NOMO-1 treated with DMSO at 0.1 percent for 48 hours (cell line): ENCODE results near the gene PDE3A.
A peak's percentile ranks its signal among the peaks of the same experiment; 100 is the strongest.
"Not testable (repeated sequence)": the region's sequence is repeated elsewhere in the genome, so short reads cannot be mapped to it uniquely, and the experiment has no call there.

Source experiments
- DNase-seq: peaks from one replicate; lab custom pipeline; 2025; ENCODE audit not compliant: unreplicated experiment; lab: John Stamatoyannopoulos, UW

The PDE3A gene

DNA sequence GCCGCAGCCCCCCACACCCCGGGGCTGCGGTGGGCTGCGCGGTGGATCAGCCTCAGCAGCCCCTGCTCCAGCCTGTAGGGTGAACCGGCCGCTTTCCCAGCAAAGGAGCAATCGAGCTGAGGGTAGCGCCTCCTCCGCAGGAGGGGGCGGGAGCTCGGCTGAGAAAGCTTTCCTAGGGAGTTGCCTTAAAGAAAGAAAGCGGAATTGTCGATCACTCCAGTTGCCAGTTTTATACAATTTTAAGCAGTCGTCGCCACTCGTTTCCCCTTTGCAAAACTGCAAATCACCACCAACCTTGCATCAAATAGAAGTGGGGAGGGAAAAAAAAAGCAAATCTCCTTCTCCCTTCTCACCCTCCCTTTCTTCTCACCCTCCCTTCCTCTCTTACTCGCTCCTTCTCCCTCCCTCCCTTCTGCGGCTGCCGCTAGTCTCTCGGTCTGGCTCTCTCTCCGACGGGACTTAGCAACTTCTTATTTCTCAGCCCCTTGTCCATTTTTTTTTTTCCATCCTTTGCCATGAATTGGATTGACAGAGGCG lies at the start of gene PDE3A:
Gene PDE3A, plus strand, starts transcription at position 424 of the 537 bp plus-strand sequence. CDS start 748 bp downstream, outside the sequence.
- peak; percentile 69 for DNase-seq

DNA sequence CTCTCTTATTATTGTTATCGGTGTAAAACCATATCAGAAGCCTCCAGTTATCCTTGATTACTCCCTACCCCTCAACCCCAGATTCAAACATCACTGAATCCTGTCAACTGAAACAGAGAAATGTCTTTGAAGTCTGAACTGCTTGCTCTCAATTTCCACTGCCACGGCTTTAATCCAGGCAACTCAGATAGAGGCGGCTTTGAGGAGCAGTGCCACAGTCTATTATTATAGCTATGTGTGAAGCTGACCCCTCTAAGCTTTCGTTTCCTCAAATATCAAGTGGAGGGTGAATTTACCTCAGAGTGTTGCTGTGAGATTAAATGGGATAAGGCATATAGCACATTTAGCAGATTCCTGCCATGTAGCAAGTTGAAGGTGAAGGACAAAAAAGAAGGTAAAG lies 49.0 kb upstream of the PDE3A start:
- DNase-seq = no peak

DNA sequence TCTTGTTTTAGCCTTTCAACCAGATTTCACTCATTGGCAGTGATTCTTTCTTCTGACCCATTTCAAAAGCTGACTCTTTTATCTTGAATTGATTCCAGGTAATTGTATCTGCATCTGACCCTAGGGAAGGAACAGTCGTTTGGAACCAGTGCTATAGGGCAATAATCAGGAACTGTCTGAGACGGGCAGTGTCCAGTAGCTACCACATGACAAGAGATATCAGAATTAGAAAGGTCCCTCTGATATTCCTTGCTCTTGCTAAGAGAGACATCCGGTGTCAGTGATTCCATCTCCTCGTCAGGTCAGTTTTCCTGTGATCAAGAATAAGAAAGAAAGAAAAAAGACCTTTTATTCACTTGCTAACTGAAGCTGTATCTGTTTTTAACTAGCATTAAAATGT lies 47.8 kb upstream of the PDE3A start:
- DNase-seq = no peak

GRCh38 chr12:20330826-20331505 lies 37.4 kb upstream of the PDE3A start:
- DNase-seq = not testable (repeated sequence)

DNA sequence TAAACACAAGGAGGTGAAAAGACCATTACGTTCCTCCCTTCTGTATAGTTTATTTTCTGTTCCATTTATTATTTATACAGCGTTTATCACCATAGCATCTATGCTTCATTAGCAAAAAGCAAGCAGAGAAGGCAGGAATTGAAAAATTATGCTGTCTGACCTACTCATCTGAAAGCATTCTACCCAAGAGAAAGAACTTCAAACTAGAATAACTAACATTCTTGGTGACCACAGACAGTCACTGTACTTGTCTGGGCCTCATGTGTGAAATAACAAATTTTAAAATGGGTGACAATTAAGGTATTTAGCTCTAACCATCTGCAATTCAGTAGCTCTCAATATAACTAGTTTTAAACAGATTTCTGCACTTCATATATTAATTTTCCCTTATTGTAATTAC lies 29.3 kb upstream of the PDE3A start:
- DNase-seq = no peak

DNA sequence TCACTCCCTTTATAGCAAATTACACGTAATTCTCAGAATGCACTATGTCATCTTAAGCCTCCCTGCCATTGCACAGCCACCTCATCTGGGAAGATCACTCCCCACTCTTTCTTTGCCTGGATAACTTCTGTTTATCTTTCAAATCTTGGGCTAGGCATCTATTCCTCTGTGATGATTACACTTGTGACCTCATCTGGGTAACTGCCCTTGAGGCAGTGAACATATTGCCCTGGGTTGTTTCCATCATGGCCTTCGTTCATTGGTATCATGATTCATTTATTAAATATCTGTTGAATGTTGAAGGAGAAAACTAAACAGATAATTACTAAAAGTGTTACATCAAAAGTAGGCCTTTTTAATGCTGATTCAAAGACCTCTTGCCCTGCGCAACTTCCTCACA lies 26.2 kb upstream of the PDE3A start:
- no peak for DNase-seq

GRCh38 chr12:20345866-20346265 lies 22.5 kb upstream of the PDE3A start:
- no peak for DNase-seq

DNA sequence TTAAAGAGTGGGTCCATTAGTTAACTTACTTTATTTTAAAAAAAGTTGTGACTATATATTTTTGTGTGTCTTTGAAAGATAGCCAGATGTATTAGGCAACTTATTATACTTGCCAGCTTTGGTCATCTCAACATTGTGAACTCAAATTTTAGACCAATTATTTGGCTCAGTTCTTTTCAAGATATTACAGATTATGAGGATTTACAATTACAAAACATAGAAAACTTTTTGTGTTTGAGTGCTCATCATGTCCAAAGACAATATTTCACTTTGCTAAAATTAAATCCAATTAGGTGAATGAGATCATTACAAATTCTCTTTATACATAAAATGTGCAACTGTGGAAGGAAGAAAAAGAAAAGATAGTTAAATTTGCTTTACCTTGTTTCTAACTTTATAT lies 18.3 kb upstream of the PDE3A start:
- DNase-seq = no peak

GRCh38 chr12:20350495-20350894 lies 17.8 kb upstream of the PDE3A start:
- no peak for DNase-seq

DNA sequence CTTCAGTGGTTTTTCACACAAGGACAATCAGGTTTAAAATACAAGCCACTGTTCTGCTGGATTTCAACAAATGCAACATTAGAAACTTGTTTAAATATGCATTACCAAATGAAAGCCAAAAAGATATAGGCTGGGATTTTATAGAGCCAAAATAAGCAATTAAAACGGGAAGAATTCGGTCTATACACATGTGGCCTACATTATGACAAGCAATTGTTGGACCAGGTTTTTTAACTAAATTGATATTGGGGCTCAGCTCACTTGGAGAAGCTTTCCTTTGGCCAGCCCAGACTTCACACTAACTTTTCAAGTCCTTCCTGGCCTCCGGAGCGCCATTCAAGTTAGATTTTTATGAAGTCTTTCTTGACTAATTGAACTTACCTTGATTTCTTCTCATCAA lies 16.9 kb upstream of the PDE3A start:
- DNase-seq = no peak

DNA sequence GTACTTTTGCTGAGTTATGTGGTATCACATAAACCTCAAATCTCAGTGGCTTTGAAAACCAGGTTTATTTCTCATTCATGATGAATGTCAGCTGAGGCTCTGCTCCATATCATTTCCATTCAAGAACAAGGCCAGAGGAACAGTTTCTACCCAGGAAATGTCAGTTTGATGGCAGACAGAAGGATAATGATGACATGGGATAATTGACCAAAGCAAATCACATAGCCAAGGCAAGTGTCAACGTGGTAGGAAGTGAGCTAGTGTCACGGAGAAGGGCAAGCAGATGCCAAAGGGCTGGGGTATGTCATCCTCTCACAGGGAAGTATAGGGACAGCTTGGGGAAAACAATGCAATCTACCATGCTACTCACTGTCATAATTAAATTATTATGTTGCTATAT lies 12.3 kb upstream of the PDE3A start:
- no peak for DNase-seq

DNA sequence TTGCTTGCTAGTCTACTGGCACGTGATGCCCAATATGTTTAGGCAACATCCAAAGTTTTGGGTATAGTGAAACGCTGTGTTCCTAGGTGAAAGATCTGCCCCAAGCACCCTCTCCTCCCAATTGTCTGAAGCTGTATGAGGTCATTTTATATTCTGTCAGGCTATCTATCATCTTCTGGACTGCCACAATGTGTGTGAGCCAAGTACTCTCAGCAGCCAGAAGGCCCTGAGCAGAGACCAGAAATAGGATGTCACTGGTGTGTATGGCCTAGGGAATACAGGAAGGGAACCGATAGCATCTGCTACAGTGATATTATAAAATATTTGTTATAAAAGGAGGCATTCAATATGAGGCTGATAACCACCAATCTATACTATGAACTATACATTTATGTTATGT lies 7.9 kb upstream of the PDE3A start:
- no peak for DNase-seq

DNA sequence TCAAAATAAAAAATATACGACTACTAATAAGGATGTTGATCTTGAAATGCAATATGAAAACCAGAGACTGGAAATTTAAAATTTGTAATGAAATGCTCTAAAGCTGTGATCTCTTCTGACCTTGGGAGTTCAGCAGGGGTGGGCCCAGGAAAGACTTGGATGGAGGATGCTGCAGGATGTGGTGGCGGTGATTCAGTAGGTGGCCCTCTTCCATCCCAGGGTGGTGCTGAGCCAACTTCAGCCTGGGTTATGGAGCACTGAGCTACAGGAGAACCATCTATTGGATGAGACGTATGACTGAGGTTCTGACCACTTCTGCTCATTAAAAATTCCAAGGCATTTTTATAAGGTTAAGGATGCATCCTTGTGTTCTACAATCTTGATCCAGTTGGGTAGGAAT lies 6.9 kb upstream of the PDE3A start:
- no peak for DNase-seq

DNA sequence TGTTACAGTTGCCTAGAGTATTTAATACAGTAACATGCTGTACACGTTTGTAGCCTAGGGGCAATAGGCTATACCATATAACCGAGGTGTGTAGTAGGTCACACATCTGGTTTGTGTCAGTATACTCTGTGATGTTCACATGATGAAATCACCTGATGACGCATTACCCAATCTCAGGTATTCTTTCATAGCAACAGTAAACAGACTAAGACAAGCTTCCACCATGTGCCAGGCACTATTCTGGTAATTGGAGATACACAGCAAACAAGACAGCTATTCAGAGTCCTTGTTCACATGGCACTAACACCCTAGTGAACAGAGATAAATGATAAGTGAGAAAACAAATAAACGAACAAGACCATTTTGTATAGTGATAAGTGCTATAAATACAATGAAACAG lies 3.8 kb upstream of the PDE3A start:
- no peak for DNase-seq

GRCh38 chr12:20366776-20367409 lies 1.4 kb upstream of the PDE3A start:
- no peak for DNase-seq

GRCh38 chr12:20367583-20368113 lies 689 bp upstream of the PDE3A start:
- DNase-seq = no peak

- peak; percentile 21 for DNase-seq
Observed at GRCh38 chr12:20368651-20369304, 441 bp downstream of the PDE3A start.

GRCh38 chr12:20369305-20370013 lies 1.1 kb downstream of the PDE3A start:
- DNase-seq = no peak

DNA sequence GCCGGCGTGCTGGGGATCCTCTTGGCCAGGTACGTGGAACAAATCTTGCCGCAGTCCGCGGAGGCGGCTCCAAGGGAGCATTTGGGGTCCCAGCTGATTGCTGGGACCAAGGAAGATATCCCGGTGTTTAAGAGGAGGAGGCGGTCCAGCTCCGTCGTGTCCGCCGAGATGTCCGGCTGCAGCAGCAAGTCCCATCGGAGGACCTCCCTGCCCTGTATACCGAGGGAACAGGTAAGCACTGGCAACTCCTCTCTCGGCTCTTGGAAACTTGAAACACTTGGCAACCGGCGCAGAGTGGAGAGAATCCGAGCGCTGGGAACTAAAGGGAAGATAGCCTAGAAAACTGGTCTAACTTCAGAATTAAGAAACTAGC lies 1.7 kb downstream of the PDE3A start:
- no peak for DNase-seq

GRCh38 chr12:20370866-20371519 lies 2.7 kb downstream of the PDE3A start:
- DNase-seq = no peak
